ENCODE measurements around the gene CRELD2.

DNA sequence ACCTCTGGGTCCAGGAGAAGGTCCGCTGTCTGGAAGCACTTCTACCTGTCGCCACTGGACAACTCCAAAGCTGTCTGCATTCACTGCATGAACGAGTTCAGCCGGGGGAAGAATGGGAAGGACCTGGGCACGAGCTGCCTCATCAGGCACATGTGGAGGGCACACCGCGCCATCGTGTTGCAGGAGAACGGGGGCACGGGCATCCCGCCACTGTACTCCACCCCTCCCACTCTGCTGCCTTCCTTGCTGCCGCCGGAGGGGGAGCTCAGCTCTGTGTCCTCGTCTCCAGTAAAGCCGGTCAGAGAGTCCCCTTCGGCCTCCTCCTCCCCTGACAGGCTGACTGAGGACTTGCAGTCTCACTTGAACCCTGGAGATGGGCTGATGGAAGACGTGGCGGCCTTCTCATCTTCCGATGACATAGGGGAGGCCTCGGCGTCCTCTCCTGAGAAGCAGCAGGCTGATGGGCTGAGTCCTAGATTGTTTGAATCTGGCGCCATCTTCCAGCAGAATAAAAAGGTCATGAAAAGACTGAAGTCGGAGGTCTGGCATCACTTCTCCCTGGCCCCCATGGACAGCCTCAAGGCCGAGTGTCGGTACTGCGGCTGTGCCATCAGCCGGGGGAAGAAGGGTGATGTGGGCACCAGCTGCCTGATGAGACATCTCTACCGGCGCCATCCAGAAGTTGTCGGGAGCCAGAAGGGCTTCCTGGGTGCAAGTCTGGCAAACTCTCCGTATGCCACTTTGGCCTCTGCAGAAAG is 33.8 kb upstream of the CRELD2 start:
- TF ChIP-seq, protein P1, sequence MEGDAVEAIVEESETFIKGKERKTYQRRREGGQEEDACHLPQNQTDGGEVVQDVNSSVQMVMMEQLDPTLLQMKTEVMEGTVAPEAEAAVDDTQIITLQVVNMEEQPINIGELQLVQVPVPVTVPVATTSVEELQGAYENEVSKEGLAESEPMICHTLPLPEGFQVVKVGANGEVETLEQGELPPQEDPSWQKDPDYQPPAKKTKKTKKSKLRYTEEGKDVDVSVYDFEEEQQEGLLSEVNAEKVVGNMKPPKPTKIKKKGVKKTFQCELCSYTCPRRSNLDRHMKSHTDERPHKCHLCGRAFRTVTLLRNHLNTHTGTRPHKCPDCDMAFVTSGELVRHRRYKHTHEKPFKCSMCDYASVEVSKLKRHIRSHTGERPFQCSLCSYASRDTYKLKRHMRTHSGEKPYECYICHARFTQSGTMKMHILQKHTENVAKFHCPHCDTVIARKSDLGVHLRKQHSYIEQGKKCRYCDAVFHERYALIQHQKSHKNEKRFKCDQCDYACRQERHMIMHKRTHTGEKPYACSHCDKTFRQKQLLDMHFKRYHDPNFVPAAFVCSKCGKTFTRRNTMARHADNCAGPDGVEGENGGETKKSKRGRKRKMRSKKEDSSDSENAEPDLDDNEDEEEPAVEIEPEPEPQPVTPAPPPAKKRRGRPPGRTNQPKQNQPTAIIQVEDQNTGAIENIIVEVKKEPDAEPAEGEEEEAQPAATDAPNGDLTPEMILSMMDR (IDR thresholded peaks at IDR 0.05): no peak
- no peak for TF ChIP-seq POLR2A (IDR thresholded peaks at IDR 0.05)

All from prostate gland (tissue), 2 donors.